H9 (cell line): ENCODE data around the gene TNIK. TPM values are rescaled to one million over a fixed set of nuclear protein-coding genes. Genes with fewer than 3 reads are reported as not detected.

Experiments
- DNase-seq: peaks from one replicate; pipeline ENCODE4 v3.0.0-alpha.2; 2017
- H2AFZ ChIP-seq: one replicate; pipeline ENCODE4 v1.6.1; 2013; ENCODE audit warnings: mild to moderate bottlenecking, low read length, control low read depth, moderate library complexity
- H2AK5ac ChIP-seq: 2 replicates; pipeline ENCODE4 v1.6.1; 2013; ENCODE audit warnings: low read length, control low read depth, mixed read lengths; ENCODE audit not compliant: insufficient read length
- H2BK120ac ChIP-seq: one replicate; pipeline ENCODE4 v1.6.1; 2013; ENCODE audit warnings: low read depth, mild to moderate bottlenecking, low read length, control low read depth, inconsistent platforms; ENCODE audit not compliant: poor library complexity, severe bottlenecking
- H2BK12ac ChIP-seq: 2 replicates; pipeline ENCODE4 v1.6.1; 2013; ENCODE audit warnings: low read length, control low read depth, mixed read lengths, low read depth; ENCODE audit not compliant: insufficient read length
- H2BK15ac ChIP-seq: 2 replicates; pipeline ENCODE4 v1.6.1; 2013; ENCODE audit warnings: low read depth, low read length, control low read depth
- H2BK20ac ChIP-seq: one replicate; pipeline ENCODE4 v1.6.1; 2013; ENCODE audit warnings: low read depth, mild to moderate bottlenecking, low read length, control low read depth, inconsistent platforms; ENCODE audit not compliant: poor library complexity, severe bottlenecking
- H2BK5ac ChIP-seq: 2 replicates; pipeline ENCODE4 v1.6.1; 2013; ENCODE audit warnings: low read length, control low read depth, mixed read lengths; ENCODE audit not compliant: insufficient read length
- H3K14ac ChIP-seq: 2 replicates; pipeline ENCODE4 v1.6.1; 2013; ENCODE audit warnings: low read length, control low read depth; ENCODE audit not compliant: insufficient read depth
- H3K18ac ChIP-seq: 2 replicates; pipeline ENCODE4 v1.6.1; 2013; ENCODE audit warnings: low read depth, mild to moderate bottlenecking, mixed read lengths, low read length, control low read depth; ENCODE audit not compliant: insufficient read length
- H3K23ac ChIP-seq: 2 replicates; pipeline ENCODE4 v1.6.1; 2013; ENCODE audit warnings: low read length, control low read depth, mixed read lengths, low read depth; ENCODE audit not compliant: insufficient read length
- H3K23me2 ChIP-seq: 2 replicates; pipeline ENCODE4 v1.6.1; 2013; ENCODE audit warnings: low read depth, mild to moderate bottlenecking, mixed read lengths, low read length, control low read depth; ENCODE audit not compliant: insufficient read length, poor library complexity, severe bottlenecking
- H3K27ac ChIP-seq: 2 replicates; pipeline ENCODE4 v1.5.1; 2013; ENCODE audit warnings: low read length, control low read depth, mixed read lengths, low read depth; ENCODE audit not compliant: insufficient read length
- H3K27me3 ChIP-seq: 2 replicates; pipeline ENCODE4 v1.6.1; 2013; ENCODE audit warnings: low read length, control low read depth, inconsistent platforms; ENCODE audit not compliant: insufficient read depth
- H3K4ac ChIP-seq: 2 replicates; pipeline ENCODE4 v1.6.1; 2013; ENCODE audit warnings: low read depth, mild to moderate bottlenecking, control low read depth, inconsistent platforms, low read length, moderate library complexity
- H3K4me1 ChIP-seq: 2 replicates; pipeline ENCODE4 v1.6.1; 2013; ENCODE audit warnings: low read length, control low read depth, inconsistent platforms; ENCODE audit not compliant: insufficient read depth
- H3K4me2 ChIP-seq: 2 replicates; pipeline ENCODE4 v1.6.1; 2013; ENCODE audit warnings: low read length, control low read depth, mixed read lengths; ENCODE audit not compliant: insufficient read length, insufficient read depth
- H3K56ac ChIP-seq: 2 replicates; pipeline ENCODE4 v1.6.1; 2013; ENCODE audit warnings: low read depth, mild to moderate bottlenecking, mixed read lengths, low read length, control low read depth; ENCODE audit not compliant: insufficient read length
- H3K79me1 ChIP-seq: 2 replicates; pipeline ENCODE4 v1.6.1; 2013; ENCODE audit warnings: low read depth, mild to moderate bottlenecking, moderate library complexity, low read length, control low read depth, inconsistent platforms; ENCODE audit not compliant: insufficient read depth, poor library complexity, severe bottlenecking
- H3K79me2 ChIP-seq: 2 replicates; pipeline ENCODE4 v1.6.1; 2013; ENCODE audit warnings: low read length, control low read depth, inconsistent platforms; ENCODE audit not compliant: insufficient read depth
- H3K9ac ChIP-seq: 2 replicates; pipeline ENCODE4 v1.6.1; 2013; ENCODE audit warnings: low read length, control low read depth, mixed read lengths; ENCODE audit not compliant: insufficient read length; ENCODE audit errors: extremely low read depth
- H3K9me3 ChIP-seq: one replicate; pipeline ENCODE4 v1.6.1; 2013; ENCODE audit warnings: low read depth, low read length, inconsistent platforms; ENCODE audit not compliant: control insufficient read depth
- H3T11ph ChIP-seq: one replicate; pipeline ENCODE4 v1.6.1; 2013; ENCODE audit warnings: mild to moderate bottlenecking, low read length, control low read depth, inconsistent platforms
- H4K20me1 ChIP-seq: one replicate; pipeline ENCODE4 v1.6.1; 2013; ENCODE audit not compliant: control insufficient read depth, insufficient read length, insufficient read depth
- H4K5ac ChIP-seq: 2 replicates; pipeline ENCODE4 v1.6.1; 2013; ENCODE audit warnings: low read depth, mild to moderate bottlenecking, mixed read lengths, low read length, control low read depth; ENCODE audit not compliant: insufficient read length
- H4K8ac ChIP-seq: replicated peaks from 2 replicates; pipeline ENCODE4 v1.6.1; 2013; ENCODE audit warnings: low read length, control low read depth, mixed read lengths, low read depth; ENCODE audit not compliant: insufficient read length
- H4K91ac ChIP-seq: 2 replicates; pipeline ENCODE4 v1.6.1; 2013; ENCODE audit warnings: low read depth, mild to moderate bottlenecking, moderate library complexity, mixed read lengths, low read length, control low read depth; ENCODE audit not compliant: insufficient read length
- H3K27ac Mint-ChIP-seq, 3 experiments: 2 replicates in 2 of 3; 3 replicates in 1 of 3; pipeline ENCODE4 v1.8.0; 2020 to 2021; ENCODE audit warnings: mixed read lengths in 3 of 3, mild to moderate bottlenecking in 1 of 3, moderate library complexity in 1 of 3
- H3K27me3 Mint-ChIP-seq: 2 replicates; pipeline ENCODE4 v1.8.0; 2021; ENCODE audit warnings: low read depth, mild to moderate bottlenecking, moderate library complexity, mixed read lengths
- H3K36me3 Mint-ChIP-seq, 3 experiments: 2 replicates in 2 of 3; 3 replicates in 1 of 3; pipeline ENCODE4 v1.8.0; 2020 to 2021; ENCODE audit warnings: low read depth in 3 of 3, mixed read lengths in 3 of 3; ENCODE audit not compliant: insufficient read depth in 1 of 3
- H3K4me1 Mint-ChIP-seq, 2 experiments: 2 replicates each; pipeline ENCODE4 v1.8.0; 2020; ENCODE audit warnings: mixed read lengths in 2 of 2
- H3K4me3 Mint-ChIP-seq, 2 experiments: 2 replicates in 1 of 2; 3 replicates in 1 of 2; pipeline ENCODE4 v1.8.0; 2020 to 2021; ENCODE audit warnings: mild to moderate bottlenecking in 2 of 2, mixed read lengths in 2 of 2, moderate library complexity in 1 of 2
- H3K9me3 Mint-ChIP-seq, 2 experiments: 2 replicates in 1 of 2; 3 replicates in 1 of 2; pipeline ENCODE4 v1.8.0; 2020; ENCODE audit warnings: mild to moderate bottlenecking in 2 of 2, mixed read lengths in 2 of 2, moderate library complexity in 1 of 2
- WGBS: extraction: QIAGEN DNeasy Blood & Tissue Kit; methylation state at CpG from one replicate; pipeline ENCODE4 v1.1.7; 2013; ENCODE audit warnings: missing lambda C conversion rate, low lambda C conversion rate, mixed read lengths; ENCODE audit not compliant: insufficient read length; ENCODE audit errors: extremely low coverage; 5-methylcytosine and 5-hydroxymethylcytosine counted together
- total RNA-seq: library from RNA; stranded (reverse); gene quantifications from 2 replicates; pipeline ENCODE4 v1.2.1, GENCODE V29; 2021
- TF ChIP-seq, protein P1 (sequence below): fragments of 200-600 bp; sonication (generic); conservative IDR thresholded peaks from 3 replicates; pipeline ENCODE4 v1.8.0; 2021; ENCODE audit warnings: antibody characterized with exemption, mild to moderate bottlenecking

Gene TNIK
- total RNA-seq, 1 experiment from 2014 or later, result 15.9 TPM

DNA sequence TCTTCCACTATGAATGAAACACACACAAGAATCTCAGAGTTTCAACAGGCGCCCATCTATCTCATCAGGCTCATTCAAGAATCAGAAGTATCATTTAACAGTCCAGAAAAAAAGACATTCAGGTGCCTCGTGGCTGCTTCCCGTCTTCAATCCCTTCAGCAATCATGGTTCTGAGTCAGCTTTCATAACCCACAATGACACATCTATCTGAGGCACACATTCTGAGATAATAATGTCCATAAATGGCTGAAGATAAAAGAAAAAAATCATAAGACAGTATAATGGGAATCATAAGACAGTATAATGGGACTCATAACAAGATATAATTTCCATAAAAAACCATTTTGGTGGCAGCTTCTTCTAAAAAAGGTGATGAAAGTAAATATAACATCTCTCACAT is 52.4 kb downstream of the TNIK start:
- H3K4ac ChIP-seq, result no peak overlapping the region
- H3T11ph ChIP-seq, result no peak overlapping the region
- no peak overlapping the region for H3K27ac ChIP-seq
- peaks cover 0 to 8% (median 0%) of the 10 kb centered on the region in 3 experiments; a peak in 2 of 7 replicates for H3K36me3 Mint-ChIP-seq
- H3K79me2 ChIP-seq, result peaks cover 2% of the 10 kb centered on the region
- no peaks in the 10 kb centered on the region for H3K27me3 Mint-ChIP-seq
- H3K4me1 Mint-ChIP-seq, result peaks cover 12 to 17% of the 10 kb centered on the region in 2 experiments
- no peak overlapping the region for H3K56ac ChIP-seq
- no peak overlapping the region for H3K4me3 Mint-ChIP-seq
- no peak overlapping the region for H2AFZ ChIP-seq
- H4K5ac ChIP-seq, result no peak overlapping the region
- no peak overlapping the region for H3K23ac ChIP-seq
- no peak overlapping the region for H4K8ac ChIP-seq
- DNase-seq, result no peak
- no peak overlapping the region for H2BK20ac ChIP-seq
- no peak overlapping the region for H3K4me2 ChIP-seq
- H3K79me1 ChIP-seq, result peaks cover 2% of the 10 kb centered on the region
- no peaks in the 10 kb centered on the region for H3K23me2 ChIP-seq
- no peaks in the 10 kb centered on the region; a peak in 1 of 5 replicates for H3K9me3 Mint-ChIP-seq
- no peak overlapping the region for H3K18ac ChIP-seq
- H3K14ac ChIP-seq, result no peak overlapping the region
- WGBS, result no CpG with 5 or more reads among the region's 3 CpGs
- no peak overlapping the region for H4K91ac ChIP-seq
- H3K27ac Mint-ChIP-seq, result no peak overlapping the region
- no peak overlapping the region for H3K9ac ChIP-seq
- H3K4me1 ChIP-seq, result no peaks in the 10 kb centered on the region
- H2BK120ac ChIP-seq, result no peak overlapping the region
- H2BK5ac ChIP-seq, result no peak overlapping the region
- TF ChIP-seq, protein P1, sequence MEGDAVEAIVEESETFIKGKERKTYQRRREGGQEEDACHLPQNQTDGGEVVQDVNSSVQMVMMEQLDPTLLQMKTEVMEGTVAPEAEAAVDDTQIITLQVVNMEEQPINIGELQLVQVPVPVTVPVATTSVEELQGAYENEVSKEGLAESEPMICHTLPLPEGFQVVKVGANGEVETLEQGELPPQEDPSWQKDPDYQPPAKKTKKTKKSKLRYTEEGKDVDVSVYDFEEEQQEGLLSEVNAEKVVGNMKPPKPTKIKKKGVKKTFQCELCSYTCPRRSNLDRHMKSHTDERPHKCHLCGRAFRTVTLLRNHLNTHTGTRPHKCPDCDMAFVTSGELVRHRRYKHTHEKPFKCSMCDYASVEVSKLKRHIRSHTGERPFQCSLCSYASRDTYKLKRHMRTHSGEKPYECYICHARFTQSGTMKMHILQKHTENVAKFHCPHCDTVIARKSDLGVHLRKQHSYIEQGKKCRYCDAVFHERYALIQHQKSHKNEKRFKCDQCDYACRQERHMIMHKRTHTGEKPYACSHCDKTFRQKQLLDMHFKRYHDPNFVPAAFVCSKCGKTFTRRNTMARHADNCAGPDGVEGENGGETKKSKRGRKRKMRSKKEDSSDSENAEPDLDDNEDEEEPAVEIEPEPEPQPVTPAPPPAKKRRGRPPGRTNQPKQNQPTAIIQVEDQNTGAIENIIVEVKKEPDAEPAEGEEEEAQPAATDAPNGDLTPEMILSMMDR, result no peak
- H2AK5ac ChIP-seq, result no peak overlapping the region
- no peaks in the 10 kb centered on the region for H3K9me3 ChIP-seq
- H3K27me3 ChIP-seq, result no peaks in the 10 kb centered on the region
- H4K20me1 ChIP-seq, result no peaks in the 10 kb centered on the region
- H2BK12ac ChIP-seq, result no peak overlapping the region
- H2BK15ac ChIP-seq, result no peak overlapping the region
